Measurements from ENCODE around the gene KCMF1.

KCMF1 gene

DNA sequence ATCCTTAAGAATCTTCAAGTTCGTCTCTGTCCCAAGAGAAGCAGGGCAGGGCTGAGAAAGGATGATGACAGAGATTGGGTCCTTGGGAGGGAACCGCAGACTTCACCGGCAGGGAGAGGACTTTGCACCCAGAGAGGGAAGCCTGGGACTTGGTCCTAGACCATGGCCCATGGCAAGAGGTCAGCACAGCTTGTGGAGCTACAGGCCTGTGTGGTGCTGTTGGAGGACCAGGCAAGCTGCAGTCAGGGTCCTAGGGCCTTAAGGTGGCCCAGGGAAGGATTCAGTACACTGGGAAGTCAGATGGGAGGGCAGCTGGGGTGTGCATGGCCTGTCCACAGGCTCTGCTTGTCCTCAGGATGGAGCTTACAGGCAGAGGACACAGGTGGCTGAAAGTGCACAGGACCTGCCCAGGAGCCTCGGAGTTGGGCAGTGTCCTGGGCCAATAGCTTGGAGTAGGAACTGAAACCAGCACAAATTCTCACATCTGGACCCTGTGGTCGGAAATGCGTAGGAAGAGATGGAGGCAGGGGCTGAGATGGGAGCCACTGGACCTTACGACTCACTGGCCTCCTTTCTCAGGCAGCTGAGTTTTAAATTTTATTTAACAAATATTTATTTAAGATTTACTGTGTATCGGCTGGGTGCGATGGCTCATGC, 105.8 kb downstream of the KCMF1 start:
- H4K20me1 ChIP-seq (ENCODE audit: control insufficient read depth, insufficient read depth, low read depth, low read length): no peaks in the 10 kb centered on the region
- H3K79me2 ChIP-seq (ENCODE audit: control insufficient read depth, low read length): no peaks in the 10 kb centered on the region
- no peak overlapping the region for H3K4me3 ChIP-seq (ENCODE audit: low read length)
- H3K27ac ChIP-seq (ENCODE audit: low read depth, low read length): no peak overlapping the region
- H3K9me3 ChIP-seq (ENCODE audit: control insufficient read depth, insufficient read depth, low read length): no peaks in the 10 kb centered on the region
- no peak for TF ChIP-seq EZH2phosphoT487 (IDR thresholded peaks at IDR 0.05; ENCODE audit: borderline replicate concordance, low read length)
- TF ChIP-seq, protein P1, sequence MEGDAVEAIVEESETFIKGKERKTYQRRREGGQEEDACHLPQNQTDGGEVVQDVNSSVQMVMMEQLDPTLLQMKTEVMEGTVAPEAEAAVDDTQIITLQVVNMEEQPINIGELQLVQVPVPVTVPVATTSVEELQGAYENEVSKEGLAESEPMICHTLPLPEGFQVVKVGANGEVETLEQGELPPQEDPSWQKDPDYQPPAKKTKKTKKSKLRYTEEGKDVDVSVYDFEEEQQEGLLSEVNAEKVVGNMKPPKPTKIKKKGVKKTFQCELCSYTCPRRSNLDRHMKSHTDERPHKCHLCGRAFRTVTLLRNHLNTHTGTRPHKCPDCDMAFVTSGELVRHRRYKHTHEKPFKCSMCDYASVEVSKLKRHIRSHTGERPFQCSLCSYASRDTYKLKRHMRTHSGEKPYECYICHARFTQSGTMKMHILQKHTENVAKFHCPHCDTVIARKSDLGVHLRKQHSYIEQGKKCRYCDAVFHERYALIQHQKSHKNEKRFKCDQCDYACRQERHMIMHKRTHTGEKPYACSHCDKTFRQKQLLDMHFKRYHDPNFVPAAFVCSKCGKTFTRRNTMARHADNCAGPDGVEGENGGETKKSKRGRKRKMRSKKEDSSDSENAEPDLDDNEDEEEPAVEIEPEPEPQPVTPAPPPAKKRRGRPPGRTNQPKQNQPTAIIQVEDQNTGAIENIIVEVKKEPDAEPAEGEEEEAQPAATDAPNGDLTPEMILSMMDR (IDR thresholded peaks at IDR 0.05; ENCODE audit: low read depth, low read length, poor library complexity, severe bottlenecking): no peak
- H3K4me1 ChIP-seq (ENCODE audit: control insufficient read depth, low read length): peaks cover 6% of the 10 kb centered on the region; the same call in 1 of the 2 replicates
- H3K36me3 ChIP-seq (ENCODE audit: control insufficient read depth, low read length): no peaks in the 10 kb centered on the region
- no peaks in the 10 kb centered on the region for H3K9me2 ChIP-seq (replicated peaks; ENCODE audit: control insufficient read depth, low read length)
- no peak overlapping the region for H3K4me2 ChIP-seq (ENCODE audit: low read length)
- peaks cover 19% of the 10 kb centered on the region for H3K27me3 ChIP-seq (ENCODE audit: control insufficient read depth, low read length)
- no peaks in the 10 kb centered on the region for H3F3A ChIP-seq (ENCODE audit: control insufficient read depth, insufficient read depth)

DNA sequence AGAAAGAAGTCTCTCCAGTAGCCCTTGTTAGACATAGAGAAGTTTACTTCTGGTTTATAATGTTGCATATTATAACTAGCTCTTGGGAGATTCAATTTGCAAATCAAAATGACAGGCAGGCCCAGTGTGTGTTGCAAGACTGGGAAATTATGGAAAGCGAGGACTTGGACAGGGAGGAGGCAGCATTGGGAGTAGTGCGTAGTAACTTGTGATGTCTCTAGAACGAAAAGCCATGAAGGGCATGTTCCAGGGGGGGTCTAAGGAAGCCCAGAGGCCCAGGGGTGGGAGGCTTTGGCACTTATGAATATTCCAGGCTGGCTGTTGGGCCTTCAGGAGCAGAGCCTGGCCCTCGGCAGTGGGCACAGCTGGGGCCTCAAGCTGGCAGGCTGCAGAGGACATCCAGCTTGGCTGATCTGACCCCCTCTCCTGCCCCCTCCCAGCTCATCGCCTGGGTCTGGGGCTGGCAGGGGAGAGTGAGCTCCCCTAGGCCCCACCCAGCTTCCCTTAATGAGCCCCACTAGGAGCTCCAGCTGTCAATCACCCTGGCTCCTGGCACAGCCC, 107.0 kb downstream of the KCMF1 start:
- peaks cover 6% of the 10 kb centered on the region; the same call in 1 of the 2 replicates for H3K4me1 ChIP-seq (ENCODE audit: control insufficient read depth, low read length)
- no peaks in the 10 kb centered on the region for H3F3A ChIP-seq (ENCODE audit: control insufficient read depth, insufficient read depth)
- H3K36me3 ChIP-seq (ENCODE audit: control insufficient read depth, low read length): no peaks in the 10 kb centered on the region
- no peaks in the 10 kb centered on the region for H3K9me2 ChIP-seq (replicated peaks; ENCODE audit: control insufficient read depth, low read length)
- H3K79me2 ChIP-seq (ENCODE audit: control insufficient read depth, low read length): no peaks in the 10 kb centered on the region
- no peaks in the 10 kb centered on the region for H3K9me3 ChIP-seq (ENCODE audit: control insufficient read depth, insufficient read depth, low read length)
- TF ChIP-seq, protein P1 (IDR thresholded peaks at IDR 0.05; ENCODE audit: low read depth, low read length, poor library complexity, severe bottlenecking): no peak
- no peak for TF ChIP-seq EZH2phosphoT487 (IDR thresholded peaks at IDR 0.05; ENCODE audit: borderline replicate concordance, low read length)
- no peaks in the 10 kb centered on the region for H4K20me1 ChIP-seq (ENCODE audit: control insufficient read depth, insufficient read depth, low read depth, low read length)
- H3K4me2 ChIP-seq (ENCODE audit: low read length): no peak overlapping the region
- no peak overlapping the region for H3K4me3 ChIP-seq (ENCODE audit: low read length)
- peaks cover 16% of the 10 kb centered on the region for H3K27me3 ChIP-seq (ENCODE audit: control insufficient read depth, low read length)
- H3K27ac ChIP-seq (ENCODE audit: low read depth, low read length): no peak overlapping the region

DNA sequence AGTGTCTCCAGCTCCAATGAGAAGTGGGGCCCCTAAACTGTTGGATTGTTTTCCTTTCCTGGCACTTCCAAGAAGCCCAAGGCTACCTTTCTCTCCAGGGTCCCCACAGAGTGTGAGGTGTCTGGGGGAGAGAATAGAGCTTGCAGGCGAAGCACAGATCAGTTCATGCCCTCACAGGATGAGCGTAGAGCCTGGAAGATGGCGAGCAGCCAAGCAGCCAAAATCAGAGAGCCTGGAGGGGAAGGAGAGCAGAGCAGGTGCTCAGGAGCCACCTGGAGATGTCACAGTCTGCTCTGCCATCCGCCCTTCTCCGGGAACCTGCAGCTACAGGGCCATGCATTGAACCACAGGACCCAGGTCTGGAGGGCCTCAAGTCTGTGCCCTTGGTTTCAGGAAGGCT, 107.6 kb downstream of the KCMF1 start:
- peaks cover 6% of the 10 kb centered on the region; the same call in 1 of the 2 replicates for H3K4me1 ChIP-seq (ENCODE audit: control insufficient read depth, low read length)
- H3K9me2 ChIP-seq (replicated peaks; ENCODE audit: control insufficient read depth, low read length): no peaks in the 10 kb centered on the region
- no peak overlapping the region for H3K4me2 ChIP-seq (ENCODE audit: low read length)
- H4K20me1 ChIP-seq (ENCODE audit: control insufficient read depth, insufficient read depth, low read depth, low read length): no peaks in the 10 kb centered on the region
- no peaks in the 10 kb centered on the region for H3K36me3 ChIP-seq (ENCODE audit: control insufficient read depth, low read length)
- H3K27me3 ChIP-seq (ENCODE audit: control insufficient read depth, low read length): peaks cover 15% of the 10 kb centered on the region
- no peak overlapping the region for H3K27ac ChIP-seq (ENCODE audit: low read depth, low read length)
- H3K4me3 ChIP-seq (ENCODE audit: low read length): no peak overlapping the region
- H3K79me2 ChIP-seq (ENCODE audit: control insufficient read depth, low read length): no peaks in the 10 kb centered on the region
- no peaks in the 10 kb centered on the region for H3K9me3 ChIP-seq (ENCODE audit: control insufficient read depth, insufficient read depth, low read length)
- no peak for TF ChIP-seq EZH2phosphoT487 (IDR thresholded peaks at IDR 0.05; ENCODE audit: borderline replicate concordance, low read length)
- TF ChIP-seq, protein P1 (IDR thresholded peaks at IDR 0.05; ENCODE audit: low read depth, low read length, poor library complexity, severe bottlenecking): no peak
- H3F3A ChIP-seq (ENCODE audit: control insufficient read depth, insufficient read depth): no peaks in the 10 kb centered on the region
